Sigmoid colon (tissue), 4 donors: ENCODE data around the gene SLC25A44.

Experiments
- CTCF ChIP-seq, 4 experiments: fragments of 450-650 bp in 3 of 4; fragments of 200-600 bp in 1 of 4; IDR thresholded peaks; one replicate each; pipeline ENCODE4 v1.5.1; 2016 to 2019; ENCODE audit warnings: antibody characterized with exemption in 4 of 4, mild to moderate bottlenecking in 3 of 4, moderate library complexity in 2 of 4
- EP300 ChIP-seq, 4 donors: sonication (generic); formaldehyde crosslinking; IDR thresholded peaks; one replicate each; pipeline ENCODE4 v1.6.1; 2017; ENCODE audit warnings: antibody characterized with exemption in 4 of 4
- POLR2A ChIP-seq, 2 donors: fragments of 450-650 bp; IDR thresholded peaks; one replicate each; pipeline ENCODE4 v1.6.1; 2016; ENCODE audit warnings: antibody characterized with exemption in 2 of 2, mild to moderate bottlenecking in 2 of 2, moderate library complexity in 2 of 2
- POLR2AphosphoS5 ChIP-seq, 4 donors: sonication (generic); formaldehyde crosslinking; IDR thresholded peaks; one replicate each; pipeline ENCODE4 v1.6.1; 2017; ENCODE audit warnings: antibody characterized with exemption in 4 of 4

GRCh38 chr1:156200044-156200443 is 6.1 kb downstream of the SLC25A44 start:
- no peak for TF ChIP-seq CTCF (IDR thresholded peaks at IDR 0.05)
- TF ChIP-seq POLR2AphosphoS5 (IDR thresholded peaks at IDR 0.05), result no peak
- TF ChIP-seq POLR2A (IDR thresholded peaks at IDR 0.05), result no peak
- no peak for TF ChIP-seq EP300 (IDR thresholded peaks at IDR 0.05)
